GM12878 (cell line): ENCODE results near the gene MT1B. TPM values are rescaled to one million over a fixed set of nuclear protein-coding genes. Genes with fewer than 3 reads are reported as not detected.

ENCODE experiments used
- ATF2 ChIP-seq: IDR thresholded peaks from 2 replicates; pipeline ENCODE4 v1.6.1; 2012; ENCODE audit warnings: low read length, inconsistent platforms
- ATF7 ChIP-seq: fragments of 450-650 bp; IDR thresholded peaks from 2 replicates; pipeline ENCODE4 v1.6.1; 2016; ENCODE audit warnings: low read depth, mild to moderate bottlenecking
- BACH1 ChIP-seq: fragments of 450-650 bp; IDR thresholded peaks from 2 replicates; pipeline ENCODE4 v1.6.1; 2017; ENCODE audit warnings: mild to moderate bottlenecking, borderline replicate concordance
- BCL11A ChIP-seq: IDR thresholded peaks from 2 replicates; pipeline ENCODE4 v1.6.1; 2011; ENCODE audit warnings: low read depth, low read length
- CREB1 ChIP-seq: IDR thresholded peaks from 2 replicates; pipeline ENCODE4 v1.6.1; 2012; ENCODE audit warnings: low read depth, mild to moderate bottlenecking, inconsistent platforms
- CREM ChIP-seq: IDR thresholded peaks from 2 replicates; pipeline ENCODE4 v1.6.1; 2014; ENCODE audit warnings: antibody characterized with exemption, low read depth
- E2F8 ChIP-seq: fragments of 450-650 bp; IDR thresholded peaks from 2 replicates; pipeline ENCODE4 v1.6.1; 2018; ENCODE audit warnings: mild to moderate bottlenecking, low read depth, moderate library complexity; ENCODE audit not compliant: partially characterized antibody
- E4F1 ChIP-seq: fragments of 450-650 bp; IDR thresholded peaks from 2 replicates; pipeline ENCODE4 v1.6.1; 2018; ENCODE audit warnings: borderline replicate concordance, mild to moderate bottlenecking; ENCODE audit not compliant: partially characterized antibody
- EED ChIP-seq: sonication (generic); IDR thresholded peaks from 2 replicates; pipeline ENCODE4 v1.6.1; 2016; ENCODE audit warnings: antibody characterized with exemption, low read depth
- EGR1 ChIP-seq, 2 experiments: IDR thresholded peaks; 1 replicate in 1 of 2; 2 replicates in 1 of 2; pipeline ENCODE4 v1.6.1; 2011 to 2012; ENCODE audit warnings: low read depth in 2 of 2, low read length in 2 of 2, borderline replicate concordance in 1 of 2, mild to moderate bottlenecking in 1 of 2, moderate library complexity in 1 of 2
- ESRRA ChIP-seq: IDR thresholded peaks from 2 replicates; pipeline ENCODE4 v1.6.1; 2012; ENCODE audit warnings: mild to moderate bottlenecking, low read length, improper control_type of control experiment
- MAX ChIP-seq: IDR thresholded peaks from 2 replicates; pipeline ENCODE4 v1.6.1; 2012; ENCODE audit warnings: low read depth, low read length, improper control_type of control experiment
- NFIC ChIP-seq: IDR thresholded peaks from 2 replicates; pipeline ENCODE4 v1.6.1; 2012; ENCODE audit warnings: low read depth, mild to moderate bottlenecking, inconsistent platforms, low read length, moderate library complexity
- PAX8 ChIP-seq: fragments of 450-650 bp; IDR thresholded peaks from 2 replicates; pipeline ENCODE4 v1.6.1; 2017; ENCODE audit warnings: mild to moderate bottlenecking, moderate library complexity
- PML ChIP-seq: IDR thresholded peaks from 2 replicates; pipeline ENCODE4 v1.6.1; 2012; ENCODE audit warnings: low read length, inconsistent platforms
- SMC3 ChIP-seq: IDR thresholded peaks from 2 replicates; pipeline ENCODE4 v1.6.1; 2011; ENCODE audit warnings: low read length, improper control_type of control experiment, borderline replicate concordance
- SP1 ChIP-seq: IDR thresholded peaks from one replicate; pipeline ENCODE4 v1.6.1; 2011; ENCODE audit warnings: low read depth, low read length
- TCF12 ChIP-seq: IDR thresholded peaks from 2 replicates; pipeline ENCODE4 v1.6.1; 2011; ENCODE audit warnings: low read depth, mild to moderate bottlenecking, low read length
- ZNF622 ChIP-seq: fragments of 450-650 bp; IDR thresholded peaks from 2 replicates; pipeline ENCODE4 v1.6.1; 2017; ENCODE audit warnings: mild to moderate bottlenecking, inconsistent platforms
- ZNF687 ChIP-seq: fragments of 450-650 bp; IDR thresholded peaks from 2 replicates; pipeline ENCODE4 v1.6.1; 2017; ENCODE audit warnings: mild to moderate bottlenecking, moderate library complexity
- polyA plus RNA-seq, 11 experiments: library from polyadenylated mRNA; depleted of rRNA in 4 of 11; unstranded in 6 of 11; stranded (reverse) in 5 of 11; fragments of >200 nt; fragmentation: Nextera tagmentation in 4 of 11; fragmentation: Illumina TruSeq in 1 of 11; extraction: Ambion mirVana in 4 of 11; extraction: Trizol in 1 of 11; gene quantifications; 1 replicate in 1 of 11; 2 replicates in 10 of 11; pipeline versions ENCODE4 v1.2.1 to v1.2.3, GENCODE V29; 2011 to 2016; ENCODE audit warnings: inconsistent platforms in 2 of 11, missing spikeins in 2 of 11, low read depth in 1 of 11
- total RNA-seq, 4 experiments: library from RNA; depleted of rRNA in 3 of 4; stranded (reverse); fragments of >200 nt in 3 of 4; fragmentation: Illumina TruSeq in 1 of 4; extraction: Trizol in 1 of 4; gene quantifications; 2 replicates each; pipeline versions ENCODE4 v1.2.1 to v1.2.3, GENCODE V29; 2013 to 2021

MT1B gene
- total and polyA plus RNA-seq, 10 of the 15 experiments (the other 5 are each of a cell fraction or from before 2014, with no cell fraction given): not detected

- 0 out of 2 replicates have a peak, but pooled peaks have one; percentile 46 for TF ChIP-seq TCF12
- TF ChIP-seq BCL11A: 0 out of 2 replicates have a peak, but pooled peaks have one; percentile 41
- peak; percentile 56 for TF ChIP-seq ZNF687
- TF ChIP-seq NFIC: 0 out of 2 replicates have a peak, but pooled peaks have one; percentile 38
- TF ChIP-seq ATF7: peak; percentile 46; the same call in 1 of the 2 replicates
- TF ChIP-seq E4F1: no peak
- peak; percentile 30; the same call in 1 of the 2 replicates for TF ChIP-seq MAX
- no peak for TF ChIP-seq SP1
- peak; percentile 51 for TF ChIP-seq EED
- TF ChIP-seq ESRRA: no peak
- TF ChIP-seq PAX8: no peak
- TF ChIP-seq PML: peak; percentile 36; the same call in 1 of the 2 replicates
- TF ChIP-seq ZNF622: no peak
- peak; percentile 10 for TF ChIP-seq E2F8
- 0 out of 2 replicates have a peak, but pooled peaks have one; percentile 12 for TF ChIP-seq SMC3
- TF ChIP-seq CREM: peak; percentile 60; the same call in 1 of the 2 replicates
- peak; percentile 75 for TF ChIP-seq CREB1
- TF ChIP-seq ATF2: peak; percentile 13; the same call in 1 of the 2 replicates
- peak; percentile 55; the same call in 1 of the 2 replicates for TF ChIP-seq BACH1
- TF ChIP-seq EGR1 (IDR thresholded peaks at IDR 0.05; ENCODE audit: borderline replicate concordance in 1 of 2, low read depth in 2 of 2, low read length in 2 of 2): peak in 1 of 2 experiments; percentile 75; a peak in 1 of 3 replicates
Measured at GRCh38 chr16:56610017-56610608, 41.6 kb upstream of the MT1B start (continued).
